HEK293T (cell line): Measurements from ENCODE around the gene FBXL19.

Experiments
- CTCF ChIA-PET: fragments of 350-600 bp; formaldehyde crosslinking; extraction: SDS; loops from one replicate; lab custom pipeline; 2021; ENCODE audit warnings: antibody characterized with exemption, inconsistent platforms; lab: Yijun Ruan, JAX
- POLR2A ChIA-PET: fragments of 350-600 bp; formaldehyde crosslinking; extraction: SDS; loops from one replicate; lab custom pipeline; 2020; ENCODE audit warnings: antibody characterized with exemption, inconsistent platforms; lab: Yijun Ruan, JAX
- DNase-seq: peaks from one replicate; pipeline ENCODE4 v3.0.0; 2012; ENCODE audit warnings: mixed read lengths; ENCODE audit errors: extremely low spot score
- ARNT ChIP-seq: fragments of 450-650 bp; IDR thresholded peaks from 2 replicates; pipeline ENCODE4 v1.6.1; 2017; ENCODE audit warnings: mild to moderate bottlenecking
- BHLHE40 ChIP-seq: fragments of 450-650 bp; IDR thresholded peaks from 2 replicates; pipeline ENCODE4 v1.6.1; 2016; ENCODE audit warnings: mild to moderate bottlenecking, moderate library complexity, borderline replicate concordance
- CTBP1 ChIP-seq: fragments of 450-650 bp; IDR thresholded peaks from 2 replicates; pipeline ENCODE4 v1.6.1; 2016; ENCODE audit warnings: borderline replicate concordance
- ELF4 ChIP-seq: fragments of 450-650 bp; IDR thresholded peaks from 2 replicates; pipeline ENCODE4 v1.6.1; 2017; ENCODE audit warnings: antibody characterized with exemption
- FOXA1 ChIP-seq: fragments of 450-650 bp; IDR thresholded peaks from 2 replicates; pipeline ENCODE4 v1.6.1; 2016; ENCODE audit warnings: mild to moderate bottlenecking
- FOXK2 ChIP-seq: fragments of 450-650 bp; IDR thresholded peaks from 2 replicates; pipeline ENCODE4 v1.6.1; 2016; ENCODE audit warnings: mild to moderate bottlenecking
- FOXM1 ChIP-seq: fragments of 450-650 bp; IDR thresholded peaks from 2 replicates; pipeline ENCODE4 v1.6.1; 2017; ENCODE audit warnings: mild to moderate bottlenecking, borderline replicate concordance
- HDGF ChIP-seq: fragments of 450-650 bp; IDR thresholded peaks from 2 replicates; pipeline ENCODE4 v1.6.1; 2017; ENCODE audit warnings: antibody characterized with exemption, borderline replicate concordance
- L3MBTL2 ChIP-seq: fragments of 450-650 bp; conservative IDR thresholded peaks from 2 replicates; pipeline ENCODE4 v1.6.1; 2016; ENCODE audit warnings: mild to moderate bottlenecking
- LEF1 ChIP-seq: fragments of 450-650 bp; IDR thresholded peaks from 2 replicates; pipeline ENCODE4 v1.6.1; 2017; ENCODE audit warnings: mild to moderate bottlenecking, borderline replicate concordance
- NFRKB ChIP-seq: fragments of 450-650 bp; IDR thresholded peaks from 2 replicates; pipeline ENCODE4 v1.6.1; 2016; ENCODE audit warnings: mild to moderate bottlenecking, moderate library complexity
- PKNOX1 ChIP-seq: fragments of 450-650 bp; IDR thresholded peaks from 2 replicates; pipeline ENCODE4 v1.6.1; 2016
- SP1 ChIP-seq: fragments of 450-650 bp; IDR thresholded peaks from 2 replicates; pipeline ENCODE4 v1.6.1; 2017
- SUZ12 ChIP-seq: fragments of 450-650 bp; IDR thresholded peaks from 2 replicates; pipeline ENCODE4 v1.6.1; 2016; ENCODE audit warnings: mild to moderate bottlenecking
- TARDBP ChIP-seq: fragments of 450-650 bp; IDR thresholded peaks from 2 replicates; pipeline ENCODE4 v1.6.1; 2016
- ZNF384 ChIP-seq: fragments of 450-650 bp; IDR thresholded peaks from 2 replicates; pipeline ENCODE4 v1.6.1; 2016

The FBXL19 gene

GRCh38 chr16:30894540-30895368 is 28.6 kb upstream of the FBXL19 start:
- no peak for DNase-seq
- ChIA-PET POLR2A (interaction anchor here (2.6 to 4.2 kb wide), 2 partner anchors 11 to 20 kb away, joined by 16 to 50 read pairs; no protein-coding TSS in a partner anchor), CTCF (interaction anchor here (1.0 kb wide), 1 partner anchor 59 kb away, joined by 3 read pairs; no protein-coding TSS in a partner anchor)
- TF ChIP-seq ZNF384: no peak
- peak; percentile 68; the same call in 1 of the 2 replicates for TF ChIP-seq PKNOX1
- peak; percentile 19; the same call in 1 of the 2 replicates for TF ChIP-seq L3MBTL2

- POLR2A ChIA-PET: interaction anchor here (0.6 to 4.2 kb wide), 20 partner anchors 10 to 901 kb away, joined by 3 to 50 read pairs (median 4); partner anchors contain the start of gene DCTPP1
- CTCF ChIA-PET: interaction anchor here (0.6 to 1.0 kb wide), 6 partner anchors 14 to 117 kb away, joined by 3 to 4 read pairs (median 3); no protein-coding TSS in a partner anchor
Observed at GRCh38 chr16:30895627-30896260, 27.6 kb upstream of the FBXL19 start.

GRCh38 chr16:30896261-30896888 is 27.0 kb upstream of the FBXL19 start, which contains the start of gene CTF1:
TSS of gene CTF1 (plus strand) at chr16:30896614. CDS start at chr16:30896644, 30 bp downstream.
- POLR2A ChIA-PET: interaction anchor here (0.6 to 4.2 kb wide), 21 partner anchors 9 to 901 kb away, joined by 3 to 50 read pairs (median 5); partner anchors contain the start of genes DCTPP1 and FBXL19
- TF ChIP-seq L3MBTL2: peak; percentile 15; the same call in 1 of the 2 replicates
- peak; percentile 90; the same call in 1 of the 2 replicates for TF ChIP-seq FOXM1
- TF ChIP-seq FOXK2: no peak
- DNase-seq: peak; percentile 70
- CTCF ChIA-PET: interaction anchor here (0.6 to 0.8 kb wide), 3 partner anchors 14 to 59 kb away, joined by 3 to 4 read pairs (median 4); no protein-coding TSS in a partner anchor

More at GRCh38 chr16:30895627-30896260, 27.6 kb upstream of the FBXL19 start:
- DNase-seq: no peak
- no peak for TF ChIP-seq CTBP1
- no peak for TF ChIP-seq SUZ12
- TF ChIP-seq FOXK2: no peak
- TF ChIP-seq LEF1: no peak
- TF ChIP-seq ARNT: no peak
- no peak for TF ChIP-seq PKNOX1
- no peak for TF ChIP-seq BHLHE40
- no peak for TF ChIP-seq ELF4
- no peak for TF ChIP-seq FOXA1
- TF ChIP-seq TARDBP: no peak
- no peak for TF ChIP-seq ZNF384
- no peak for TF ChIP-seq NFRKB
- no peak for TF ChIP-seq SP1
- TF ChIP-seq HDGF: no peak
- no peak for TF ChIP-seq FOXM1

- peak; percentile 97 for DNase-seq
- ChIA-PET CTCF (interaction anchor here (0.6 kb wide), 1 partner anchor 58 kb away, joined by 4 read pairs; no protein-coding TSS in a partner anchor), POLR2A (interaction anchor here (1.0 to 4.2 kb wide), 15 partner anchors 9 to 122 kb away, joined by 3 to 50 read pairs (median 6); partner anchors contain the start of gene FBXL19)
- TF ChIP-seq SP1: no peak
- TF ChIP-seq PKNOX1: peak; percentile 69; the same call in 1 of the 2 replicates
- 0 out of 2 replicates have a peak, but pooled peaks have one; percentile 67 for TF ChIP-seq LEF1
- peak; percentile 52 for TF ChIP-seq ELF4
- TF ChIP-seq HDGF: 0 out of 2 replicates have a peak, but pooled peaks have one; percentile 81
Observed at GRCh38 chr16:30896889-30897733, 26.3 kb upstream of the FBXL19 start.

- CTCF ChIA-PET: interaction anchor here (2.1 kb wide), 1 partner anchor 54 kb away, joined by 5 read pairs; no protein-coding TSS in a partner anchor
- POLR2A ChIA-PET: interaction anchor here (1.1 to 4.0 kb wide), 2 partner anchors 24 to 94 kb away, joined by 4 to 47 read pairs; no protein-coding TSS in a partner anchor
- TF ChIP-seq NFRKB (no peak), FOXM1 (no peak), HDGF (no peak), ARNT (no peak), BHLHE40 (no peak), PKNOX1 (no peak), SUZ12 (no peak), ZNF384 (no peak), LEF1 (no peak), CTBP1 (no peak), ELF4 (no peak), L3MBTL2 (no peak), FOXA1 (no peak), FOXK2 (no peak), TARDBP (no peak), SP1 (no peak)
- no peak for DNase-seq
Observed at GRCh38 chr16:30899794-30900193, 23.6 kb upstream of the FBXL19 start.
